IMR-90 (cell line): ENCODE measurements around the gene GRIFIN. TPM values are rescaled to one million over a fixed set of nuclear protein-coding genes. Genes with fewer than 3 reads are reported as not detected.

Source experiments
- ATAC-seq: fragments of 200-7000 bp; cut with Tn5 transposase; 2 replicates; pipeline ENCODE4 v1.9.1; 2020; ENCODE audit warnings: low read depth, mild to moderate bottlenecking, moderate library complexity
- BruUV-seq: library from RNA; stranded (reverse); fragments of 400-500 nt; replicated peaks from 2 replicates; lab custom pipeline; 2021; lab: Mats Ljungman, UMichigan
- CTCF ChIA-PET: fragments of 300-600 bp; formaldehyde crosslinking; extraction: SDS; loops from one replicate; lab custom pipeline; 2021; ENCODE audit warnings: antibody characterized with exemption; lab: Yijun Ruan, JAX
- POLR2A ChIA-PET: fragments of 300-600 bp; sonication (Branson Sonifier 250); formaldehyde crosslinking; loops from one replicate; lab custom pipeline; 2022; ENCODE audit warnings: antibody characterized with exemption; ENCODE audit not compliant: unreplicated experiment; lab: Charles Lee
- DNase-seq: peaks from one replicate; pipeline ENCODE4 v3.0.0; 2013
- H2AFZ ChIP-seq: replicated peaks from 2 replicates; pipeline ENCODE3; 2013; ENCODE audit warnings: low read length, mild to moderate bottlenecking; ENCODE audit not compliant: poor library complexity
- H2AK5ac ChIP-seq: 2 replicates; pipeline ENCODE4 v1.6.1; 2013; ENCODE audit warnings: low read depth, low read length, inconsistent platforms
- H2AK9ac ChIP-seq: replicated peaks from 2 replicates; pipeline ENCODE3; 2013; ENCODE audit warnings: mild to moderate bottlenecking, low read depth, low read length, moderate library complexity; ENCODE audit not compliant: poor library complexity
- H2BK120ac ChIP-seq: 2 replicates; pipeline ENCODE4 v1.6.1; 2013; ENCODE audit warnings: low read depth, low read length, inconsistent platforms
- H2BK15ac ChIP-seq: 3 replicates; pipeline ENCODE4 v1.6.1; 2013; ENCODE audit warnings: low read depth, low read length, inconsistent platforms
- H2BK20ac ChIP-seq: 2 replicates; pipeline ENCODE4 v1.6.1; 2013; ENCODE audit warnings: low read depth, mild to moderate bottlenecking, inconsistent platforms, low read length, moderate library complexity
- H2BK5ac ChIP-seq: 2 replicates; pipeline ENCODE4 v1.6.1; 2013; ENCODE audit warnings: mild to moderate bottlenecking, low read depth, low read length, inconsistent platforms; ENCODE audit not compliant: poor library complexity, severe bottlenecking
- H3K14ac ChIP-seq: replicated peaks from 2 replicates; pipeline ENCODE4 v1.6.1; 2013; ENCODE audit warnings: low read depth, low read length, inconsistent platforms
- H3K18ac ChIP-seq: 2 replicates; pipeline ENCODE4 v1.6.1; 2013; ENCODE audit warnings: low read depth, low read length, control low read depth
- H3K23ac ChIP-seq: 2 replicates; pipeline ENCODE4 v1.6.1; 2013; ENCODE audit warnings: low read depth, low read length, inconsistent platforms
- H3K27ac ChIP-seq: 2 replicates; pipeline ENCODE4 v1.5.1; 2013; ENCODE audit warnings: mild to moderate bottlenecking, control low read depth, low read length; ENCODE audit not compliant: insufficient read depth
- H3K27me3 ChIP-seq: 2 replicates; pipeline ENCODE4 v1.6.1; 2013; ENCODE audit warnings: low read length; ENCODE audit not compliant: control insufficient read depth, insufficient read depth
- H3K36me3 ChIP-seq: 2 replicates; pipeline ENCODE4 v1.6.1; 2013; ENCODE audit warnings: low read length, mixed read lengths; ENCODE audit not compliant: control insufficient read depth, insufficient read depth
- H3K4ac ChIP-seq: 2 replicates; pipeline ENCODE4 v1.6.1; 2013; ENCODE audit warnings: low read depth, low read length, inconsistent platforms
- H3K4me1 ChIP-seq: 2 replicates; pipeline ENCODE4 v1.6.1; 2013; ENCODE audit warnings: low read length, mixed read lengths; ENCODE audit not compliant: control insufficient read depth, insufficient read depth
- H3K4me2 ChIP-seq: 2 replicates; pipeline ENCODE4 v1.6.1; 2013; ENCODE audit warnings: low read depth, mild to moderate bottlenecking, control low read depth, low read length, moderate library complexity
- H3K4me3 ChIP-seq: 2 replicates; pipeline ENCODE4 v1.5.1; 2013; ENCODE audit warnings: low read depth, mild to moderate bottlenecking, control low read depth, low read length, moderate library complexity; ENCODE audit not compliant: insufficient read depth
- H3K56ac ChIP-seq: 2 replicates; pipeline ENCODE4 v1.6.1; 2013; ENCODE audit warnings: low read length, inconsistent platforms; ENCODE audit not compliant: insufficient read depth; ENCODE audit errors: extremely low read depth
- H3K79me1 ChIP-seq, 2 experiments: 2 replicates each; pipeline ENCODE4 v1.6.1; 2013; ENCODE audit warnings: low read length in 2 of 2, inconsistent platforms in 1 of 2, low read depth in 1 of 2
- H3K9ac ChIP-seq: 2 replicates; pipeline ENCODE4 v1.6.1; 2013; ENCODE audit warnings: low read depth, low read length, control low read depth
- H3K9me1 ChIP-seq: 2 replicates; pipeline ENCODE4 v1.6.1; 2013; ENCODE audit warnings: low read length, inconsistent platforms; ENCODE audit not compliant: insufficient read depth
- H3K9me3 ChIP-seq: 2 replicates; pipeline ENCODE4 v1.6.1; 2013; ENCODE audit warnings: low read length; ENCODE audit not compliant: control insufficient read depth, insufficient read depth
- H4K20me1 ChIP-seq: 2 replicates; pipeline ENCODE4 v1.6.1; 2013; ENCODE audit warnings: low read length, inconsistent platforms; ENCODE audit not compliant: insufficient read depth
- H4K5ac ChIP-seq: 2 replicates; pipeline ENCODE4 v1.6.1; 2013; ENCODE audit warnings: mild to moderate bottlenecking, low read depth, low read length, control low read depth
- H4K8ac ChIP-seq, 2 experiments: 2 replicates each; pipeline ENCODE4 v1.6.1; 2013; ENCODE audit warnings: low read depth in 2 of 2, low read length in 2 of 2, control low read depth in 1 of 2, inconsistent platforms in 1 of 2
- H4K91ac ChIP-seq: 2 replicates; pipeline ENCODE4 v1.6.1; 2013; ENCODE audit warnings: low read depth, low read length, inconsistent platforms; ENCODE audit not compliant: insufficient read depth
- BHLHE40 ChIP-seq: fragments of 150-350 bp; IDR thresholded peaks from 2 replicates; pipeline ENCODE4 v1.6.1; 2016; ENCODE audit warnings: mild to moderate bottlenecking, low read depth, low read length
- CEBPB ChIP-seq: IDR thresholded peaks from 2 replicates; pipeline ENCODE4 v1.6.1; 2012; ENCODE audit warnings: low read depth, low read length, improper control_type of control experiment
- CHD1 ChIP-seq: IDR thresholded peaks from 2 replicates; pipeline ENCODE4 v1.6.1; 2012; ENCODE audit warnings: low read depth, low read length, improper control_type of control experiment
- ELK1 ChIP-seq: fragments of 150-350 bp; IDR thresholded peaks from 2 replicates; pipeline ENCODE4 v1.6.1; 2016; ENCODE audit warnings: low read depth, mild to moderate bottlenecking, low read length, moderate library complexity, borderline replicate concordance
- FOS ChIP-seq: fragments of 150-350 bp; IDR thresholded peaks from 2 replicates; pipeline ENCODE4 v1.6.1; 2016; ENCODE audit warnings: low read depth, low read length
- MAFK ChIP-seq: IDR thresholded peaks from 2 replicates; pipeline ENCODE4 v1.6.1; 2012; ENCODE audit warnings: low read depth, low read length, improper control_type of control experiment
- MAZ ChIP-seq: IDR thresholded peaks from 2 replicates; pipeline ENCODE4 v1.6.1; 2012; ENCODE audit warnings: low read depth, mild to moderate bottlenecking, low read length, improper control_type of control experiment, moderate library complexity, borderline replicate concordance
- MXI1 ChIP-seq: IDR thresholded peaks from 2 replicates; pipeline ENCODE4 v1.6.1; 2012; ENCODE audit warnings: low read depth, mild to moderate bottlenecking, low read length, moderate library complexity, borderline replicate concordance
- NFE2L2 ChIP-seq: fragments of 150-350 bp; IDR thresholded peaks from 2 replicates; pipeline ENCODE4 v1.6.1; 2016; ENCODE audit warnings: low read depth, mild to moderate bottlenecking, low read length
- POLR2A ChIP-seq: IDR thresholded peaks from 2 replicates; pipeline ENCODE4 v1.6.1; 2012; ENCODE audit warnings: mild to moderate bottlenecking, low read depth, low read length
- RAD21 ChIP-seq: IDR thresholded peaks from 2 replicates; pipeline ENCODE4 v1.6.1; 2012; ENCODE audit warnings: low read length, improper control_type of control experiment
- RCOR1 ChIP-seq: IDR thresholded peaks from 2 replicates; pipeline ENCODE4 v1.6.1; 2012; ENCODE audit warnings: mild to moderate bottlenecking, low read length, improper control_type of control experiment; ENCODE audit not compliant: insufficient replicate concordance
- RFX5 ChIP-seq: IDR thresholded peaks from 2 replicates; pipeline ENCODE4 v1.8.0; 2012; ENCODE audit warnings: low read depth, mild to moderate bottlenecking, low read length, moderate library complexity
- SMC3 ChIP-seq: fragments of 150-350 bp; IDR thresholded peaks from 2 replicates; pipeline ENCODE4 v1.6.1; 2016; ENCODE audit warnings: low read depth, mild to moderate bottlenecking, antibody characterized with exemption, low read length, moderate library complexity
- USF2 ChIP-seq: fragments of 150-350 bp; IDR thresholded peaks from 2 replicates; pipeline ENCODE4 v1.6.1; 2017; ENCODE audit warnings: mild to moderate bottlenecking, antibody characterized with exemption, low read length, low read depth
- WGBS, 2 experiments: methylation state at CpG; one replicate each; pipeline versions ENCODE4 v1.1.5 to v1.1.7; 2013; ENCODE audit warnings: missing lambda C conversion rate in 2 of 2; ENCODE audit not compliant: insufficient read length in 1 of 2; ENCODE audit errors: extremely low coverage in 2 of 2; 5-methylcytosine and 5-hydroxymethylcytosine counted together
- dilution Hi-C: fragments of 300-500 bp; cut with HindIII; formaldehyde crosslinking; loops from one replicate; pipeline ENCODE4 v1.14.3; 2018; ENCODE audit warnings: low sequenced_read_pairs; ENCODE audit not compliant: unreplicated experiment
- in situ Hi-C: fragments of 300-500 bp; cut with MboI; formaldehyde crosslinking; loops from 3 replicates; pipeline ENCODE4 v1.14.3; 2019; ENCODE audit warnings: low sequenced_read_pairs, inconsistent platforms, mixed read lengths
- intact Hi-C: fragments of 100-400 bp; cut with micrococcal nuclease; formaldehyde crosslinking; loops from 2 replicates; pipeline ENCODE4 v1.10.0; 2022
- polyA plus RNA-seq, 3 experiments: library from polyadenylated mRNA; depleted of rRNA; stranded (reverse); fragments of >200 nt; gene quantifications; 2 replicates each; pipeline ENCODE4 v1.2.3, GENCODE V29; 2012; ENCODE audit warnings: low replicate concordance in 1 of 3
- total RNA-seq: library from RNA; depleted of rRNA; stranded (reverse); fragments of >200 nt; gene quantifications from 2 replicates; pipeline ENCODE4 v1.2.3, GENCODE V29; 2012
- TF ChIP-seq, protein P1 (sequence below): conservative IDR thresholded peaks from 2 replicates; pipeline ENCODE4 v1.5.1; 2012; ENCODE audit warnings: mild to moderate bottlenecking, low read depth, low read length, improper control_type of control experiment

The GRIFIN gene
- total and polyA plus RNA-seq, 2 of the 4 experiments (the other 2 are of a cell fraction): not detected

GRCh38 chr7:2520761-2521290 lies 44.6 kb upstream of the GRIFIN start:
- H3K56ac ChIP-seq: no peak overlapping the region
- H2AK5ac ChIP-seq: no peak overlapping the region
- TF ChIP-seq ELK1: no peak
- TF ChIP-seq FOS: no peak
- TF ChIP-seq RAD21: no peak
- TF ChIP-seq, protein P1, sequence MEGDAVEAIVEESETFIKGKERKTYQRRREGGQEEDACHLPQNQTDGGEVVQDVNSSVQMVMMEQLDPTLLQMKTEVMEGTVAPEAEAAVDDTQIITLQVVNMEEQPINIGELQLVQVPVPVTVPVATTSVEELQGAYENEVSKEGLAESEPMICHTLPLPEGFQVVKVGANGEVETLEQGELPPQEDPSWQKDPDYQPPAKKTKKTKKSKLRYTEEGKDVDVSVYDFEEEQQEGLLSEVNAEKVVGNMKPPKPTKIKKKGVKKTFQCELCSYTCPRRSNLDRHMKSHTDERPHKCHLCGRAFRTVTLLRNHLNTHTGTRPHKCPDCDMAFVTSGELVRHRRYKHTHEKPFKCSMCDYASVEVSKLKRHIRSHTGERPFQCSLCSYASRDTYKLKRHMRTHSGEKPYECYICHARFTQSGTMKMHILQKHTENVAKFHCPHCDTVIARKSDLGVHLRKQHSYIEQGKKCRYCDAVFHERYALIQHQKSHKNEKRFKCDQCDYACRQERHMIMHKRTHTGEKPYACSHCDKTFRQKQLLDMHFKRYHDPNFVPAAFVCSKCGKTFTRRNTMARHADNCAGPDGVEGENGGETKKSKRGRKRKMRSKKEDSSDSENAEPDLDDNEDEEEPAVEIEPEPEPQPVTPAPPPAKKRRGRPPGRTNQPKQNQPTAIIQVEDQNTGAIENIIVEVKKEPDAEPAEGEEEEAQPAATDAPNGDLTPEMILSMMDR: no peak
- TF ChIP-seq SMC3: no peak
- TF ChIP-seq CEBPB: no peak
- no peak for TF ChIP-seq MXI1
- TF ChIP-seq NFE2L2: no peak
- no peak for TF ChIP-seq CHD1
- no peak for TF ChIP-seq RCOR1
- TF ChIP-seq BHLHE40: no peak
- no peak for TF ChIP-seq MAFK
- TF ChIP-seq USF2: no peak
- TF ChIP-seq MAZ: no peak
- TF ChIP-seq RFX5: no peak
- TF ChIP-seq POLR2A: no peak
- ATAC-seq (no peak), DNase-seq (no peak)
- no peak overlapping the region for H3K27ac ChIP-seq
- BruUV-seq: no TSS peak
- H4K8ac ChIP-seq: no peak overlapping the region
- H2BK20ac ChIP-seq: no peak overlapping the region
- H3K23ac ChIP-seq: 0 out of 2 replicates have a peak overlapping the region, but pooled peaks have one; percentile 24
- ChIA-PET CTCF (no interaction called here), POLR2A (no interaction called here)
- WGBS, 2 experiments: 43% methylated on average over 3 of the region's 12 CpGs; no CpG with 5 or more reads in 1 of the 2 experiments
- no peaks in the 10 kb centered on the region for H3K27me3 ChIP-seq
- 0 out of 2 replicates have a peak, but pooled peaks cover 9% of the 10 kb centered on the region for H4K20me1 ChIP-seq
- no peak overlapping the region for H3K18ac ChIP-seq
- H4K5ac ChIP-seq: no peak overlapping the region
- H2AFZ ChIP-seq: no peak overlapping the region
- no peaks in the 10 kb centered on the region for H3K9me3 ChIP-seq
- H3K4me1 ChIP-seq: peaks cover 33% of the 10 kb centered on the region
- H3K9ac ChIP-seq: no peak overlapping the region
- no peaks in the 10 kb centered on the region for H3K36me3 ChIP-seq
- H4K91ac ChIP-seq: no peak overlapping the region
- in situ Hi-C loops (no loop called here), dilution Hi-C loops (no loop called here), intact Hi-C loops (no loop called here)
- H3K14ac ChIP-seq: no peak overlapping the region
- peaks cover 16% of the 10 kb centered on the region for H3K9me1 ChIP-seq
- peaks cover 0 to 8% of the 10 kb centered on the region in 2 experiments; a peak in 2 of 4 replicates for H3K79me1 ChIP-seq
- no peak overlapping the region for H2BK5ac ChIP-seq
- H3K4ac ChIP-seq: no peak overlapping the region
- H3K4me3 ChIP-seq: no peak overlapping the region
- no peak overlapping the region for H2BK120ac ChIP-seq
- no peak overlapping the region for H2AK9ac ChIP-seq
- no peak overlapping the region; the same call in 2 of the 3 replicates for H2BK15ac ChIP-seq
- no peak overlapping the region; the same call in 1 of the 2 replicates for H3K4me2 ChIP-seq
